Neural progenitor cell (in vitro differentiated cells): Measurements from ENCODE around the gene CD200R1L. TPM values are rescaled to one million over a fixed set of nuclear protein-coding genes. Genes with fewer than 3 reads are reported as not detected.
"Not testable (repeated sequence)": the region's sequence is repeated elsewhere in the genome, so short reads cannot be mapped to it uniquely, and the experiment has no call there.

Experiments used
- DNase-seq: peaks from one replicate; pipeline ENCODE4 v3.0.0-alpha.2; 2016; ENCODE audit warnings: low spot score
- H2AFZ ChIP-seq: fragments of 200-600 bp; sonication (generic); replicated peaks from 2 replicates; pipeline ENCODE4 v1.6.1; 2016; ENCODE audit warnings: antibody characterized with exemption
- H3F3A ChIP-seq: fragments of 200-600 bp; sonication (generic); 2 replicates; pipeline ENCODE4 v1.6.1; 2016; ENCODE audit warnings: antibody characterized with exemption, low read depth
- H3K27ac ChIP-seq: fragments of 200-600 bp; sonication (generic); 2 replicates; pipeline ENCODE4 v1.5.1; 2016; ENCODE audit warnings: mild to moderate bottlenecking
- H3K27me3 ChIP-seq: fragments of 200-600 bp; sonication (generic); 2 replicates; pipeline ENCODE4 v1.6.1; 2016; ENCODE audit warnings: mild to moderate bottlenecking, moderate library complexity
- H3K36me3 ChIP-seq: fragments of 200-600 bp; sonication (generic); 2 replicates; pipeline ENCODE4 v1.5.1; 2016
- H3K4me1 ChIP-seq: fragments of 200-600 bp; sonication (generic); 2 replicates; pipeline ENCODE4 v1.6.1; 2016; ENCODE audit warnings: mixed run types
- H3K4me2 ChIP-seq: fragments of 200-600 bp; sonication (generic); 2 replicates; pipeline ENCODE4 v1.6.1; 2016
- H3K4me3 ChIP-seq: fragments of 200-600 bp; sonication (generic); 2 replicates; pipeline ENCODE4 v1.5.1; 2016
- H3K79me2 ChIP-seq: fragments of 200-600 bp; sonication (generic); 2 replicates; pipeline ENCODE4 v1.6.1; 2016; ENCODE audit warnings: low read depth
- H3K9ac ChIP-seq: fragments of 200-600 bp; sonication (generic); 2 replicates; pipeline ENCODE4 v1.6.1; 2016
- H3K9me3 ChIP-seq: fragments of 200-600 bp; sonication (generic); 2 replicates; pipeline ENCODE4 v1.5.1; 2016; ENCODE audit warnings: low read depth
- H4K20me1 ChIP-seq: fragments of 200-600 bp; sonication (generic); 2 replicates; pipeline ENCODE4 v1.6.1; 2016; ENCODE audit warnings: low read depth
- H3K27ac Mint-ChIP-seq: 3 replicates; pipeline ENCODE4 v1.8.0; 2021; ENCODE audit warnings: mixed read lengths
- H3K27me3 Mint-ChIP-seq: 2 replicates; pipeline ENCODE4 v1.8.0; 2022; ENCODE audit warnings: low read depth, mild to moderate bottlenecking, inconsistent platforms, moderate library complexity, mixed read lengths; ENCODE audit not compliant: insufficient read depth
- H3K36me3 Mint-ChIP-seq: 3 replicates; pipeline ENCODE4 v1.8.0; 2021; ENCODE audit warnings: mixed read lengths
- H3K4me1 Mint-ChIP-seq: 3 replicates; pipeline ENCODE4 v1.8.0; 2021; ENCODE audit warnings: mixed read lengths
- H3K4me3 Mint-ChIP-seq: 3 replicates; pipeline ENCODE4 v1.8.0; 2021; ENCODE audit warnings: mild to moderate bottlenecking, moderate library complexity, mixed read lengths
- H3K9me3 Mint-ChIP-seq: 3 replicates; pipeline ENCODE4 v1.8.0; 2020; ENCODE audit warnings: mixed read lengths
- EZH2 ChIP-seq: fragments of 200-600 bp; sonication (generic); IDR thresholded peaks from 2 replicates; pipeline ENCODE4 v1.6.1; 2017; ENCODE audit warnings: antibody characterized with exemption, mild to moderate bottlenecking, moderate library complexity
- EZH2phosphoT487 ChIP-seq: fragments of 200-600 bp; sonication (generic); IDR thresholded peaks from 2 replicates; pipeline ENCODE4 v1.6.1; 2017; ENCODE audit warnings: antibody characterized with exemption
- total RNA-seq: library from RNA; depleted of rRNA; stranded (reverse); fragments of >200 nt; gene quantifications from 2 replicates; pipeline ENCODE4 v1.2.3, GENCODE V29; 2015; ENCODE audit warnings: low replicate concordance
- TF ChIP-seq, protein P1 (sequence below): fragments of 200-600 bp; sonication (generic); IDR thresholded peaks from 2 replicates; pipeline ENCODE4 v1.5.1; 2017; ENCODE audit warnings: antibody characterized with exemption, mild to moderate bottlenecking

Gene CD200R1L
- total RNA-seq, 1 donor from 2014 or later, result not detected

DNA sequence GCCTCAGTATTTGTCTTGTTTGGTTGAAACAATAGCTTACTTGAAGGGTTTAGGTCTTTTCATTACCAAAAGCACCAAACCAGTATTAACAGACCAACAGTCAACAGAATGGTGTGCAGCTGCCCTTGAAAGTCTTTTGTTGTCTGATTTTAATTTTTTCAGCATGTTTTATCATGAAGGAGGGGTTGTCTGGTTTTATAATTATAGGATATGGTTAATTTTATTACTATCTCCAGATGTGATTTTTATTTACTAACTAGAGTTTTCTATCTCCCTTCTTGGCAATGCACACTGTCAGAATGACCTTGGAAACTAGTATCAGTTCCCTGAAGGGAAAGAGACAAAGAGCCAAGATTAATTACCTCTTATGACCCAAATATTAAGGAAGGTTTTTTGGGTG is 9.2 kb upstream of the CD200R1L start:
- Histone ChIP-seq H2AFZ (no peak overlapping the region), H3K4me3 (no peak overlapping the region), H3K9me3 (peaks cover 8% of the 10 kb centered on the region), H3K36me3 (peaks cover 6% of the 10 kb centered on the region), H3F3A (no peaks in the 10 kb centered on the region), H4K20me1 (no peaks in the 10 kb centered on the region), H3K4me2 (no peak overlapping the region), H3K27me3 (no peaks in the 10 kb centered on the region), H3K4me1 (no peaks in the 10 kb centered on the region), H3K9ac (no peak overlapping the region), H3K79me2 (no peaks in the 10 kb centered on the region), H3K27ac (no peak overlapping the region)
- Mint-ChIP-seq H3K4me1 (no peaks in the 10 kb centered on the region), H3K4me3 (no peak overlapping the region), H3K27me3 (no peaks in the 10 kb centered on the region), H3K27ac (no peak overlapping the region), H3K9me3 (peaks cover 21% of the 10 kb centered on the region), H3K36me3 (no peaks in the 10 kb centered on the region)
- TF ChIP-seq EZH2 (no peak), EZH2phosphoT487 (no peak)
- TF ChIP-seq, protein P1, sequence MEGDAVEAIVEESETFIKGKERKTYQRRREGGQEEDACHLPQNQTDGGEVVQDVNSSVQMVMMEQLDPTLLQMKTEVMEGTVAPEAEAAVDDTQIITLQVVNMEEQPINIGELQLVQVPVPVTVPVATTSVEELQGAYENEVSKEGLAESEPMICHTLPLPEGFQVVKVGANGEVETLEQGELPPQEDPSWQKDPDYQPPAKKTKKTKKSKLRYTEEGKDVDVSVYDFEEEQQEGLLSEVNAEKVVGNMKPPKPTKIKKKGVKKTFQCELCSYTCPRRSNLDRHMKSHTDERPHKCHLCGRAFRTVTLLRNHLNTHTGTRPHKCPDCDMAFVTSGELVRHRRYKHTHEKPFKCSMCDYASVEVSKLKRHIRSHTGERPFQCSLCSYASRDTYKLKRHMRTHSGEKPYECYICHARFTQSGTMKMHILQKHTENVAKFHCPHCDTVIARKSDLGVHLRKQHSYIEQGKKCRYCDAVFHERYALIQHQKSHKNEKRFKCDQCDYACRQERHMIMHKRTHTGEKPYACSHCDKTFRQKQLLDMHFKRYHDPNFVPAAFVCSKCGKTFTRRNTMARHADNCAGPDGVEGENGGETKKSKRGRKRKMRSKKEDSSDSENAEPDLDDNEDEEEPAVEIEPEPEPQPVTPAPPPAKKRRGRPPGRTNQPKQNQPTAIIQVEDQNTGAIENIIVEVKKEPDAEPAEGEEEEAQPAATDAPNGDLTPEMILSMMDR, result no peak
- no peak for DNase-seq

DNA sequence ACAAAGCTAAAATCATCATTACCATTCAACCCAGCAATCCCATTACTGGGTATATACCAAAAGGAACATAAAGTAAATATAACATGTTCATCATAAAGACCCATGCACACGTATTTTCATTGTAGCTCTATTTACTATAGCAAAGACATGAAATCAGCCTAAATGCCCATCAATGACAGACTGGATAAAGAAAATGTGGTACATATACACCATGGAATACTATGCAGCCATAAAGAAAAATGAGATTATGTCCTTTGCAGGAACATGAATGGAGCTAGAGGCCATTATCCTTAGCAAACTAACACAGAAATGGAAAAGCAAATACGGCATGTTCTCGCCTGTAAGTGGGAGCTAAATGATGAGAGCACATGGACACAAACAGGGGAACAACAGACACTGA is 8.4 kb upstream of the CD200R1L start:
- DNase-seq, H3K36me3 Mint-ChIP-seq, H3K27ac ChIP-seq, H3K9me3 ChIP-seq, H3K36me3 ChIP-seq, H3K4me3 ChIP-seq, H4K20me1 ChIP-seq, H3K27ac Mint-ChIP-seq, H3K4me1 ChIP-seq, H2AFZ ChIP-seq, H3K79me2 ChIP-seq, H3K4me2 ChIP-seq, H3K4me3 Mint-ChIP-seq, H3K9ac ChIP-seq, H3F3A ChIP-seq, H3K27me3 Mint-ChIP-seq, H3K4me1 Mint-ChIP-seq, H3K27me3 ChIP-seq: not testable (repeated sequence)
- peaks cover 27% of the 10 kb centered on the region for H3K9me3 Mint-ChIP-seq

- no peak overlapping the region for H3K4me3 ChIP-seq
- no peaks in the 10 kb centered on the region for H3K27me3 ChIP-seq
- H3K36me3 Mint-ChIP-seq, result no peaks in the 10 kb centered on the region
- H3K4me1 Mint-ChIP-seq, result peaks cover 2% of the 10 kb centered on the region
- H3K27ac Mint-ChIP-seq, result no peak overlapping the region
- no peaks in the 10 kb centered on the region for H3K36me3 ChIP-seq
- H3K4me2 ChIP-seq, result no peak overlapping the region
- no peaks in the 10 kb centered on the region for H3K79me2 ChIP-seq
- H3K4me3 Mint-ChIP-seq, result no peak overlapping the region
- H3K9ac ChIP-seq, result no peak overlapping the region
- no peak overlapping the region for H3K27ac ChIP-seq
- TF ChIP-seq, protein P1, result no peak
- TF ChIP-seq EZH2 (no peak), EZH2phosphoT487 (no peak)
- H2AFZ ChIP-seq, result no peak overlapping the region
- no peaks in the 10 kb centered on the region for H4K20me1 ChIP-seq
- DNase-seq, result no peak
- no peaks in the 10 kb centered on the region for H3F3A ChIP-seq
- no peaks in the 10 kb centered on the region for H3K4me1 ChIP-seq
- no peaks in the 10 kb centered on the region for H3K27me3 Mint-ChIP-seq
- peaks cover 13% of the 10 kb centered on the region for H3K9me3 Mint-ChIP-seq
- H3K9me3 ChIP-seq, result peaks cover 5% of the 10 kb centered on the region
These were observed 1.5 kb upstream of the CD200R1L start for GRCh38 chr3:112848196-112848595.

- H3K4me3 ChIP-seq, result no peak overlapping the region
- no peak overlapping the region for H3K27ac ChIP-seq
- H3K27me3 ChIP-seq, result no peaks in the 10 kb centered on the region
- H3F3A ChIP-seq, result no peaks in the 10 kb centered on the region
- H3K4me2 ChIP-seq, result no peak overlapping the region
- H3K9ac ChIP-seq, result no peak overlapping the region
- no peaks in the 10 kb centered on the region for H3K36me3 ChIP-seq
- DNase-seq, result no peak
- Mint-ChIP-seq H3K9me3 (peaks cover 17% of the 10 kb centered on the region), H3K4me3 (no peak overlapping the region), H3K27me3 (no peaks in the 10 kb centered on the region), H3K27ac (no peak overlapping the region), H3K36me3 (no peaks in the 10 kb centered on the region), H3K4me1 (peaks cover 2% of the 10 kb centered on the region)
- peaks cover 5% of the 10 kb centered on the region for H3K9me3 ChIP-seq
- no peaks in the 10 kb centered on the region for H3K4me1 ChIP-seq
- no peak overlapping the region for H2AFZ ChIP-seq
- H4K20me1 ChIP-seq, result no peaks in the 10 kb centered on the region
- TF ChIP-seq EZH2phosphoT487 (no peak), EZH2 (no peak)
- TF ChIP-seq, protein P1, result no peak
- H3K79me2 ChIP-seq, result no peaks in the 10 kb centered on the region
These were observed 1.0 kb upstream of the CD200R1L start for GRCh38 chr3:112847692-112848091.
